ENCODE data around the gene R3HDM4. TPM values are rescaled to one million over a fixed set of nuclear protein-coding genes. Genes with fewer than 3 reads are reported as not detected.

Gene R3HDM4
- polyA plus RNA-seq, 1 experiment, result 24.0 TPM

DNA sequence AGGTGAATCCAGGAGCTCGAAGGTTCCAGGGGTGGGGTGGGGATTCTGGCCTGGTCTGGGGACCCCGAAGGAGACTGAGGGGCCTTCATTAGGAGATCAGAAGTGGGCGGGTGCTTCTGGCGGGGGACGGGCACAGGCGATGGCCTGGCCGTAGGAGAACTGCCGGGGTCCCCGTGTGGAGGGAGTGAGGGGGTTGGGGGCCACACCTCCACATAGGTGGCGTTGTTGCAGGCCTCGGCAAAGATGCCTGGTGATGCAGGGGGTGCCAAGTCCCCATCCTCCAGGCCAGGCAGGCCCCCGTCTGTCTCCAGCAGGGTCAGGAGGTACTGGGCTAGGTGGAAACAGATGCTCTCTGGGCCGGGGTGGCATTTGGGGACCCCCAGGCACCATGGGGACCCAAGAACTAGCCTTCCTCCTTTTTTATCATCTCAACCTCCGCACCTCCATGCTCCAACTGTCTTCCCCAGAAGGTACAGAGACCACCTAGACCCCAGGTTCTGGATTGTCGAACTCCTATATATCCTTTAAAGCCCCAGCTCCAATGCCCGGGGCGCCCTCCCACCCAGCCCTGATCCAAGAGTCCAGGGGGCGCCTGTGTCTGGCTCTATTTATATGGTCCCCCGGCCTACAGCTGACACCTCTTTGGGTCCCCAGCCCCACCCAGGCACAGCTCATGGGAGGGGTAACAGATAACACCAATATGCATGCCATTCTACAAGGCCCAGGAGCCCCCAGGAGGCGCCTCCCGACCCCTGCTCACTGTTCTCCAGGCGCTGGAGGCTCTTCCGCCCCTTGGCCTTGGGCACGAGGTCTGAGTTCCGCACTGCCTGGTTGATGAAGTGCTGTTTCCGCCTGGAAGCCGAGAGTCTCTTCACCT lies 11.6 kb downstream of the R3HDM4 start:
- DNase-seq (ENCODE audit: low read depth, low spot score), result no peak
- Histone ChIP-seq H3K9me3 (ENCODE audit: control insufficient read depth, insufficient read depth, low read length) (no peaks in the 10 kb centered on the region; the same call in 1 of the 2 replicates), H3K27ac (ENCODE audit: low read depth, low read length) (no peak overlapping the region), H3K4me3 (ENCODE audit: low read depth, low read length) (no peak overlapping the region), H3K27me3 (ENCODE audit: control insufficient read depth, insufficient read depth, low read length) (no peaks in the 10 kb centered on the region)
- POLR2A ChIA-PET, result interaction anchor here (0.6 kb wide), 1 partner anchor 131 kb away, joined by 4 read pairs; no protein-coding TSS in a partner anchor
- CTCF ChIA-PET, result no interaction called here
- TF ChIP-seq, protein P1, sequence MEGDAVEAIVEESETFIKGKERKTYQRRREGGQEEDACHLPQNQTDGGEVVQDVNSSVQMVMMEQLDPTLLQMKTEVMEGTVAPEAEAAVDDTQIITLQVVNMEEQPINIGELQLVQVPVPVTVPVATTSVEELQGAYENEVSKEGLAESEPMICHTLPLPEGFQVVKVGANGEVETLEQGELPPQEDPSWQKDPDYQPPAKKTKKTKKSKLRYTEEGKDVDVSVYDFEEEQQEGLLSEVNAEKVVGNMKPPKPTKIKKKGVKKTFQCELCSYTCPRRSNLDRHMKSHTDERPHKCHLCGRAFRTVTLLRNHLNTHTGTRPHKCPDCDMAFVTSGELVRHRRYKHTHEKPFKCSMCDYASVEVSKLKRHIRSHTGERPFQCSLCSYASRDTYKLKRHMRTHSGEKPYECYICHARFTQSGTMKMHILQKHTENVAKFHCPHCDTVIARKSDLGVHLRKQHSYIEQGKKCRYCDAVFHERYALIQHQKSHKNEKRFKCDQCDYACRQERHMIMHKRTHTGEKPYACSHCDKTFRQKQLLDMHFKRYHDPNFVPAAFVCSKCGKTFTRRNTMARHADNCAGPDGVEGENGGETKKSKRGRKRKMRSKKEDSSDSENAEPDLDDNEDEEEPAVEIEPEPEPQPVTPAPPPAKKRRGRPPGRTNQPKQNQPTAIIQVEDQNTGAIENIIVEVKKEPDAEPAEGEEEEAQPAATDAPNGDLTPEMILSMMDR (IDR thresholded peaks at IDR 0.05; ENCODE audit: low read depth, low read length), result no peak

DNA sequence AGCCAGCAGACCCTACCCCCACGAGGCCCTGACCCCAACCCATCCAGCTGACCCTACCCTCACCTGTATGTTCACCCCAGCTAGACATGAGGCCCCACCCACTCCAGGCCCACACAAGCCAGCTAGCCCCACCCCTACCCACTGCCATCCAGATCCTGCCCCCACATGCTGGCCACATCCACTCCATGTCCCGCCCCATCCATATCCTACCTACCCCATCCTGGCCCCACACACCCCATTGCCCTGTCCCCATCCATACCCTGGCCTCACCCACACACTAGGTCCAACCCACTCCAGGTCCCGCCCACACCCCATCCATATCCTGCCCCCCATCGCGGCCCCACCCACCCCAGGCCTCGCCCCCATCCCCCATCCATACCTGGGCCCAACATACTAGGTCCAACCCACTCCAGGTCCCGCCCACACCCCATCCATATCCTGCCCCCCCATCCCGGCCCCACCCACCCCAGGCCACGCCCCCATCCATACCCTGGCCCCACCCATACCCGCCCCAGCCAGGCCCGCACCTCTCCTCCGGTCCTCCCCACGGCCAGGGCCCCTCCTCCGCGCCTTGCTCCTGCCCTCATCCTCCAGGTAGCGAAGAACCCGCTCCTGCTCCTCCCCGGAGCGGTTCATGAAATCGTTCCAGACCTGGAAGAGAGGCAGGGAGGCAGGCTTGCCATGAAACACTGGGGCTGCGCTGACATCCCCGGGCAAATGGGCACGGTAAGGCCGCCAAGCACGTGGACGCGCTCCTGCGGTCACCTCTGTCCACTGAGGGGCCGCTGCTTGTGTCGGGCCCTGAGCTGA lies 12.5 kb downstream of the R3HDM4 start:
- TF ChIP-seq, protein P1 (IDR thresholded peaks at IDR 0.05; ENCODE audit: low read depth, low read length), result no peak
- no peaks in the 10 kb centered on the region for H3K27me3 ChIP-seq (ENCODE audit: control insufficient read depth, insufficient read depth, low read length)
- no peak for DNase-seq (ENCODE audit: low read depth, low spot score)
- no peaks in the 10 kb centered on the region; the same call in 1 of the 2 replicates for H3K9me3 ChIP-seq (ENCODE audit: control insufficient read depth, insufficient read depth, low read length)
- ChIA-PET CTCF (no interaction called here), POLR2A (no interaction called here)
- no peak overlapping the region for H3K4me3 ChIP-seq (ENCODE audit: low read depth, low read length)
- no peak overlapping the region for H3K27ac ChIP-seq (ENCODE audit: low read depth, low read length)

DNA sequence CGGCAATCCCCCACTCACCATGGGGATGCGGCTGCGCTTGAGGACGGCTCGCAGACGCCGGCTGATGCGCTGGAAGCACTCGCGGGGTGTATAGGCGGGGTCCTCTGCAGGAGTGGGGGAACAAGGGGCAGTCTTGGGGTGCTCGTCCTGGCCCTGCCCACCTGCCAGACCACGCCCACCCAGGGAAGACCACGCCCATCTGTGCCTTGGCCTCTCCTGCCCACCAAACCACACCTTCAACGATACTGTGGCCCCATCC lies 13.0 kb downstream of the R3HDM4 start:
- CTCF ChIA-PET, result no interaction called here
- no peaks in the 10 kb centered on the region for H3K27me3 ChIP-seq (ENCODE audit: control insufficient read depth, insufficient read depth, low read length)
- DNase-seq (ENCODE audit: low read depth, low spot score), result no peak
- TF ChIP-seq, protein P1 (IDR thresholded peaks at IDR 0.05; ENCODE audit: low read depth, low read length), result no peak
- no peaks in the 10 kb centered on the region; the same call in 1 of the 2 replicates for H3K9me3 ChIP-seq (ENCODE audit: control insufficient read depth, insufficient read depth, low read length)
- no peak overlapping the region for H3K27ac ChIP-seq (ENCODE audit: low read depth, low read length)
- no peak overlapping the region for H3K4me3 ChIP-seq (ENCODE audit: low read depth, low read length)
- POLR2A ChIA-PET, result no interaction called here

DNA sequence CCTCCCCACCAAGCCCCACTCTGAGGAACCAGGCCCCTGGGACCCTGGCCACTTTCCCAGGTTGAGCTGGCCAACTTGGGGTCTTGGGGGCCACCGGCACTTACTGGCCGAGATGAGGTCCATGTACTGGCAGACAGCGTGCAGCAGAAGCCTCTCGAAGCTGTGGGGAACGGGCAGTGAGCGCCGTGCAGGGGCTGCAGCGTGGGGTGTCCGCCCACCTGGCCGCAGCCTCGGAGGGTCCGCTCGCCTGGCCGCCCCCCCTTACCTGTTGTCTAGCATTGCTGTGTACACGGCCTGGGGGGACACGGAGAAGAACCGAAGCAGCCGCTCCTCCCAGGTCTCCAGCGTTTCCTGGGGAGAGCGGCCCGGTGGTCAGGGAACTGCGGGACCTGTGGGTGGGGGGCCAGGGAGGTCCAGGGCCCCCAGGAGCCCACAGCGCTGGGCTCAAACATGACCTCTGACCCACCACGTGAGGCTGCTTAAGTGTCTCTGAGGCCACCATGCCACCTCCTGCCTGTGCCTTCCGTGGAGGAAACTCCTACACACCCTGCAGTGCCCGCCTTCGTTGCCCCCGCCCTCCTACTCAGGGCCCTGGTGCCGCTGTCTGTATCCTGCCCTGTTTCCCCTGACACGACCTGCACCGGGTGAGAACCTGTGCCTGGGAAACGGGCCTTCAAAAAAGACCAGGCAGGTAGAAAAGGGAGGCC lies 13.5 kb downstream of the R3HDM4 start:
- DNase-seq (ENCODE audit: low read depth, low spot score), result no peak
- Histone ChIP-seq H3K9me3 (ENCODE audit: control insufficient read depth, insufficient read depth, low read length) (no peaks in the 10 kb centered on the region; the same call in 1 of the 2 replicates), H3K27ac (ENCODE audit: low read depth, low read length) (no peak overlapping the region), H3K27me3 (ENCODE audit: control insufficient read depth, insufficient read depth, low read length) (no peaks in the 10 kb centered on the region), H3K4me3 (ENCODE audit: low read depth, low read length) (no peak overlapping the region)
- ChIA-PET POLR2A (interaction anchor here (0.6 kb wide), 1 partner anchor 104 kb away, joined by 3 read pairs; no protein-coding TSS in a partner anchor), CTCF (no interaction called here)
- TF ChIP-seq, protein P1 (IDR thresholded peaks at IDR 0.05; ENCODE audit: low read depth, low read length), result no peak
